ENCODE data around the gene GRIK5.

GRCh38 chr19:41956621-41957020 lies 113.4 kb downstream of the GRIK5 start:
- TF ChIP-seq, protein P1, sequence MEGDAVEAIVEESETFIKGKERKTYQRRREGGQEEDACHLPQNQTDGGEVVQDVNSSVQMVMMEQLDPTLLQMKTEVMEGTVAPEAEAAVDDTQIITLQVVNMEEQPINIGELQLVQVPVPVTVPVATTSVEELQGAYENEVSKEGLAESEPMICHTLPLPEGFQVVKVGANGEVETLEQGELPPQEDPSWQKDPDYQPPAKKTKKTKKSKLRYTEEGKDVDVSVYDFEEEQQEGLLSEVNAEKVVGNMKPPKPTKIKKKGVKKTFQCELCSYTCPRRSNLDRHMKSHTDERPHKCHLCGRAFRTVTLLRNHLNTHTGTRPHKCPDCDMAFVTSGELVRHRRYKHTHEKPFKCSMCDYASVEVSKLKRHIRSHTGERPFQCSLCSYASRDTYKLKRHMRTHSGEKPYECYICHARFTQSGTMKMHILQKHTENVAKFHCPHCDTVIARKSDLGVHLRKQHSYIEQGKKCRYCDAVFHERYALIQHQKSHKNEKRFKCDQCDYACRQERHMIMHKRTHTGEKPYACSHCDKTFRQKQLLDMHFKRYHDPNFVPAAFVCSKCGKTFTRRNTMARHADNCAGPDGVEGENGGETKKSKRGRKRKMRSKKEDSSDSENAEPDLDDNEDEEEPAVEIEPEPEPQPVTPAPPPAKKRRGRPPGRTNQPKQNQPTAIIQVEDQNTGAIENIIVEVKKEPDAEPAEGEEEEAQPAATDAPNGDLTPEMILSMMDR (IDR thresholded peaks at IDR 0.05; ENCODE audit: low read depth, low read length, poor library complexity, severe bottlenecking) = no peak
- no peak for TF ChIP-seq EZH2phosphoT487 (IDR thresholded peaks at IDR 0.05; ENCODE audit: borderline replicate concordance, low read length)

Data from DOHH2 (cell line).